Lower leg skin (tissue), 3 donors: ENCODE results near the gene RABL6.

Experiments
- CTCF ChIP-seq, 3 donors: fragments of 450-650 bp; IDR thresholded peaks; one replicate each; pipeline ENCODE4 v1.5.1; 2016; ENCODE audit warnings: antibody characterized with exemption in 3 of 3, mild to moderate bottlenecking in 3 of 3, moderate library complexity in 2 of 3
- POLR2A ChIP-seq, 2 donors: fragments of 450-650 bp; IDR thresholded peaks; one replicate each; pipeline ENCODE4 v1.6.1; 2016 to 2017; ENCODE audit warnings: antibody characterized with exemption in 2 of 2, mild to moderate bottlenecking in 1 of 2, moderate library complexity in 1 of 2

GRCh38 chr9:136796238-136796774 lies 11.4 kb upstream of the RABL6 start, which contains the start of gene CCDC183:
- TF ChIP-seq CTCF (IDR thresholded peaks at IDR 0.05) (no peak), POLR2A (IDR thresholded peaks at IDR 0.05) (no peak)
